Liver (tissue), 9 donors: Measurements from ENCODE around the gene GPR107. TPM values are rescaled to one million over a fixed set of nuclear protein-coding genes. Genes with fewer than 3 reads are reported as not detected.
A peak's percentile ranks its signal among the peaks of the same experiment; 100 is the strongest.
"Not testable (repeated sequence)": the region's sequence is repeated elsewhere in the genome, so short reads cannot be mapped to it uniquely, and the experiment has no call there.

Source experiments
- DNase-seq: peaks from one replicate; pipeline ENCODE4 v3.0.0-alpha.2; 2017; ENCODE audit warnings: low spot score
- H3K27ac ChIP-seq, 2 donors: one replicate each; pipeline ENCODE4 v1.7.0; 2013; ENCODE audit warnings: inconsistent platforms in 2 of 2, low read length in 2 of 2, control low read depth in 1 of 2, low read depth in 1 of 2, mild to moderate bottlenecking in 1 of 2
- H3K27me3 ChIP-seq, 4 donors: one replicate each; pipeline versions ENCODE4 v1.6.1 to v1.7.0; 2013; ENCODE audit warnings: low read length in 3 of 4, inconsistent platforms in 1 of 4, mild to moderate bottlenecking in 1 of 4, moderate library complexity in 1 of 4; ENCODE audit not compliant: control insufficient read depth in 4 of 4, insufficient read depth in 4 of 4
- H3K36me3 ChIP-seq, 4 donors: one replicate each; pipeline versions ENCODE4 v1.6.1 to v1.7.0; 2013; ENCODE audit warnings: low read length in 3 of 4, mild to moderate bottlenecking in 3 of 4, low read depth in 1 of 4, moderate library complexity in 1 of 4; ENCODE audit not compliant: control insufficient read depth in 4 of 4, insufficient read depth in 3 of 4
- H3K4me1 ChIP-seq, 4 donors: one replicate each; pipeline versions ENCODE4 v1.6.1 to v1.7.0; 2013; ENCODE audit warnings: low read length in 3 of 4, mild to moderate bottlenecking in 3 of 4, moderate library complexity in 1 of 4; ENCODE audit not compliant: control insufficient read depth in 4 of 4, insufficient read depth in 4 of 4
- H3K4me3 ChIP-seq, 3 donors: one replicate each; pipeline versions ENCODE4 v1.6.1 to v1.7.0; 2013; ENCODE audit warnings: low read length in 3 of 3, control low read depth in 1 of 3, low read depth in 1 of 3, mild to moderate bottlenecking in 1 of 3
- H3K9ac ChIP-seq, 2 donors: one replicate each; pipeline ENCODE4 v1.7.0; 2013; ENCODE audit warnings: low read length in 2 of 2, mild to moderate bottlenecking in 2 of 2, moderate library complexity in 2 of 2, control low read depth in 1 of 2, low read depth in 1 of 2
- H3K9me3 ChIP-seq, 4 donors: one replicate each; pipeline versions ENCODE4 v1.6.1 to v1.7.0; 2013; ENCODE audit warnings: low read length in 3 of 4; ENCODE audit not compliant: control insufficient read depth in 4 of 4
- EGR1 ChIP-seq, 2 donors: IDR thresholded peaks; 2 replicates each; pipeline ENCODE4 v1.6.1; 2016 to 2018; ENCODE audit warnings: antibody characterized with exemption in 2 of 2, low read depth in 2 of 2
- FOXA1 ChIP-seq: IDR thresholded peaks from 2 replicates; pipeline ENCODE4 v1.6.1; 2016; ENCODE audit warnings: antibody characterized with exemption
- FOXA2 ChIP-seq: IDR thresholded peaks from 2 replicates; pipeline ENCODE4 v1.6.1; 2016; ENCODE audit warnings: antibody characterized with exemption
- GABPA ChIP-seq, 2 donors: IDR thresholded peaks in 1 of 2; conservative IDR thresholded peaks in 1 of 2; 2 replicates each; pipeline ENCODE4 v1.6.1; 2016; ENCODE audit warnings: antibody characterized with exemption in 2 of 2, mild to moderate bottlenecking in 1 of 2, moderate library complexity in 1 of 2
- HNF4A ChIP-seq, 2 donors: conservative IDR thresholded peaks; 2 replicates each; pipeline ENCODE4 v1.6.1; 2016; ENCODE audit warnings: antibody characterized with exemption in 2 of 2, mild to moderate bottlenecking in 2 of 2
- HNF4G ChIP-seq: IDR thresholded peaks from 2 replicates; pipeline ENCODE4 v1.6.1; 2016; ENCODE audit warnings: antibody characterized with exemption
- NR2F2 ChIP-seq: IDR thresholded peaks from 2 replicates; pipeline ENCODE4 v1.6.1; 2016; ENCODE audit warnings: antibody characterized with exemption
- RAD21 ChIP-seq, 2 donors: IDR thresholded peaks; 2 replicates each; pipeline ENCODE4 v1.6.1; 2016; ENCODE audit warnings: antibody characterized with exemption in 2 of 2, mild to moderate bottlenecking in 2 of 2
- SP1 ChIP-seq: IDR thresholded peaks from 2 replicates; pipeline ENCODE4 v1.6.1; 2018; ENCODE audit warnings: antibody characterized with exemption, mild to moderate bottlenecking
- YY1 ChIP-seq: IDR thresholded peaks from 2 replicates; pipeline ENCODE4 v1.6.1; 2016; ENCODE audit warnings: antibody characterized with exemption, mild to moderate bottlenecking
- WGBS: extraction: QIAGEN DNeasy Blood & Tissue Kit; methylation state at CpG from one replicate; pipeline ENCODE4 v1.1.7; 2013; 5-methylcytosine and 5-hydroxymethylcytosine counted together
- polyA plus RNA-seq, 2 donors: library from polyadenylated mRNA; stranded (reverse) in 1 of 2; unstranded in 1 of 2; fragments of 200-250 nt in 1 of 2; fragments of >200 nt in 1 of 2; fragmentation: Nextera tagmentation in 1 of 2; extraction: Ambion mirVana in 1 of 2; gene quantifications; one replicate each; pipeline versions ENCODE4 v1.2.1 to v1.2.3, GENCODE V29; 2013 to 2015
- total RNA-seq, 2 donors: library from RNA; depleted of rRNA; stranded (reverse); fragments of >200 nt; gene quantifications; one replicate each; pipeline ENCODE4 v1.2.3, GENCODE V29; 2014
- TF ChIP-seq, protein P1 (sequence below): fragments of 150-350 bp; IDR thresholded peaks from 2 replicates; pipeline ENCODE4 v1.5.1; 2017; ENCODE audit warnings: improper control_type of control experiment, low read depth, low read length; ENCODE audit not compliant: missing input control
- TF ChIP-seq, protein P2 (sequence below): IDR thresholded peaks from 2 replicates; pipeline ENCODE4 v1.6.1; 2016; ENCODE audit warnings: antibody characterized with exemption
- TF ChIP-seq, protein P3 (sequence below): IDR thresholded peaks from 2 replicates; pipeline ENCODE4 v1.6.1; 2016; ENCODE audit warnings: antibody characterized with exemption
- TF ChIP-seq, protein P4 (sequence below): IDR thresholded peaks from 2 replicates; pipeline ENCODE4 v1.6.1; 2016; ENCODE audit warnings: antibody characterized with exemption
- donor health status: healthy.
- donor health status: healthy.
- donor health status: healthy.
- donor health status: healthy.
- donor health status: healthy.

The GPR107 gene
- total RNA-seq: 10 to 100 TPM; 11.1 to 17.2 TPM
- 10 to 100 TPM in 1 of 2 donors, 1 to 10 TPM in 1; 3.8 to 11.6 TPM for polyA plus RNA-seq

DNA sequence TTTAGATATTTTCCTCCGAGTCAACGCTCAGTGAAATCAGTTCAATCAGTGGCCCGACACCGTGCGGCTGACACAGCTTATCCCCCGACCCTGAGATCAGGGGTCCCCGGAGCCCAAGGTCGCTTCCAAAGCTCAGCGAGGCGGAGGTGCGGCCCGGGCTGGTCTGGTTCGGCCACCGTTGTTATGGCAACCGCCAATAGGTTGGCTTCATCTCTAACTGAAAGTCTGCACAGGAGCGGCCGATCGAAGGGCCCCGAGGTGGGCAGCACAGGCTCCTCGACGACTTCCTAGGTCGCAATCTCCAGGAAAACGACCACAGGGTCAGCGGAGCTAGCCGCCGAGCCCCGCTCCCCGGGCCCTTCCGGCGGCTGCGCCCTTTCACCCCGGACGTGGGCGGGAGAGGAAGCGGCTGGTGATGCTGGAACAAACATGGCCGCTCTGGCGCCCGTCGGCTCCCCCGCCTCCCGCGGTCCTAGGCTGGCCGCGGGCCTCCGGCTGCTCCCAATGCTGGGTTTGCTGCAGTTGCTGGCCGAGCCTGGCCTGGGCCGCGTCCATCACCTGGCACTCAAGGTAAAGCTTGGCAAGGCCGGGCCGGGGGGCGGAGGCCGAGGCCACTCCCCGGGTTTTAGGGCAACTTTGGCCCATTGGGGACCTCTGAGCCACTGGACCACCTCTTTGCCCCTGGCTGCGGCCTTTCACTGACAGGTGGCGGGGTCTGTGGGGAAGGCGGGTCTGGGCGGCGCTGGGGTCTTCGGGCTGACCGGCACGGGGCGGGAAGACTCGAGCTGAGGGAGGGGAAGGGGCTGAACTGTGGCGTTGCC is at the start of gene GPR107:
TSS of gene GPR107 (plus strand) at position 403 of the 821 bp plus-strand sequence. CDS start at position 430, 27 bp downstream.
- under 1% methylated on average over 64 of the region's 64 CpGs for WGBS
- Histone ChIP-seq H3K27ac (peak within 1 kb of the TSS; percentile 82 to 93), H3K4me1 (peaks cover 8 to 20% (median 15%) of the 10 kb centered on the region in 4 donors)

DNA sequence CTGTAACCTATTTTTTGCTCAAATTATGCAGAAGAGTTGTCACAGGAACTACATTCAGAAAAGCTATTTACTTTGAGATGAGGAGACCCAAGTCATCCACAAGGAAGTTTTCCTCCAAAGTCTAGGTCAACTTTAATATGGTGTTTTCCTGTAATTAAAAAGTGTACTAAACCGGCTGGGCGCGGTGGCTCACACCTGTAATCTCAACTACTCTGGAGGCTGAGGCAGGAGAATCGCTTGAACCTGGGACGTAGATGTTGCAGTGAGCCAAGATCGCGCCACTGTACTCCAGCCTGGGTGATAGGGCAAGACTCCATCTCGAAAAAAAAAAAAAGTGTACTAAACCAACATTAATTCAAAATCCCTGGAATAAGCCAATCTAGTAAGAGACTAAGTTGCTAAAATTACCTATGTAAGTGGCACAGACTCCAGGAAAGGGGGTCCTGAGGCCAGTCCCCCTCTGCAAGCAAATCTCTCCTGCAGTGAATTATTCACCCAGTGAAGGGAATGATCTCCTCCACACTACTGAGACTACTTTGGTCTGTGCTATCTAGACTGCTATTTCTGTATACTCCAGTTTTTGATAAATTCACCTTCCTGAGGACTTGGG is 49.7 kb upstream of the GPR107 start:
- Histone ChIP-seq H3K4me1 (peaks cover 3 to 11% (median 11%) of the 10 kb centered on the region in 4 donors), H3K4me3 (no peak overlapping the region), H3K27ac (no peak overlapping the region), H3K36me3 (no peaks in the 10 kb centered on the region), H3K9ac (no peak overlapping the region), H3K9me3 (no peaks in the 10 kb centered on the region), H3K27me3 (no peaks in the 10 kb centered on the region)
- TF ChIP-seq RAD21 (IDR thresholded peaks at IDR 0.05) (no peak), NR2F2 (no peak), FOXA2 (no peak), GABPA (IDR thresholded peaks at IDR 0.05 in 1 of 2, conservative IDR thresholded peaks at IDR 0.05 in 1 of 2) (no peak), HNF4G (no peak), HNF4A (conservative IDR thresholded peaks at IDR 0.05) (no peak), SP1 (no peak), EGR1 (IDR thresholded peaks at IDR 0.05; ENCODE audit: low read depth in 2 of 2) (no peak), FOXA1 (no peak)
- TF ChIP-seq, protein P1, sequence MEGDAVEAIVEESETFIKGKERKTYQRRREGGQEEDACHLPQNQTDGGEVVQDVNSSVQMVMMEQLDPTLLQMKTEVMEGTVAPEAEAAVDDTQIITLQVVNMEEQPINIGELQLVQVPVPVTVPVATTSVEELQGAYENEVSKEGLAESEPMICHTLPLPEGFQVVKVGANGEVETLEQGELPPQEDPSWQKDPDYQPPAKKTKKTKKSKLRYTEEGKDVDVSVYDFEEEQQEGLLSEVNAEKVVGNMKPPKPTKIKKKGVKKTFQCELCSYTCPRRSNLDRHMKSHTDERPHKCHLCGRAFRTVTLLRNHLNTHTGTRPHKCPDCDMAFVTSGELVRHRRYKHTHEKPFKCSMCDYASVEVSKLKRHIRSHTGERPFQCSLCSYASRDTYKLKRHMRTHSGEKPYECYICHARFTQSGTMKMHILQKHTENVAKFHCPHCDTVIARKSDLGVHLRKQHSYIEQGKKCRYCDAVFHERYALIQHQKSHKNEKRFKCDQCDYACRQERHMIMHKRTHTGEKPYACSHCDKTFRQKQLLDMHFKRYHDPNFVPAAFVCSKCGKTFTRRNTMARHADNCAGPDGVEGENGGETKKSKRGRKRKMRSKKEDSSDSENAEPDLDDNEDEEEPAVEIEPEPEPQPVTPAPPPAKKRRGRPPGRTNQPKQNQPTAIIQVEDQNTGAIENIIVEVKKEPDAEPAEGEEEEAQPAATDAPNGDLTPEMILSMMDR: no peak
- TF ChIP-seq, protein P2, sequence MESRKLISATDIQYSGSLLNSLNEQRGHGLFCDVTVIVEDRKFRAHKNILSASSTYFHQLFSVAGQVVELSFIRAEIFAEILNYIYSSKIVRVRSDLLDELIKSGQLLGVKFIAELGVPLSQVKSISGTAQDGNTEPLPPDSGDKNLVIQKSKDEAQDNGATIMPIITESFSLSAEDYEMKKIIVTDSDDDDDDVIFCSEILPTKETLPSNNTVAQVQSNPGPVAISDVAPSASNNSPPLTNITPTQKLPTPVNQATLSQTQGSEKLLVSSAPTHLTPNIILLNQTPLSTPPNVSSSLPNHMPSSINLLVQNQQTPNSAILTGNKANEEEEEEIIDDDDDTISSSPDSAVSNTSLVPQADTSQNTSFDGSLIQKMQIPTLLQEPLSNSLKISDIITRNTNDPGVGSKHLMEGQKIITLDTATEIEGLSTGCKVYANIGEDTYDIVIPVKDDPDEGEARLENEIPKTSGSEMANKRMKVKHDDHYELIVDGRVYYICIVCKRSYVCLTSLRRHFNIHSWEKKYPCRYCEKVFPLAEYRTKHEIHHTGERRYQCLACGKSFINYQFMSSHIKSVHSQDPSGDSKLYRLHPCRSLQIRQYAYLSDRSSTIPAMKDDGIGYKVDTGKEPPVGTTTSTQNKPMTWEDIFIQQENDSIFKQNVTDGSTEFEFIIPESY: no peak
- TF ChIP-seq, protein P3, sequence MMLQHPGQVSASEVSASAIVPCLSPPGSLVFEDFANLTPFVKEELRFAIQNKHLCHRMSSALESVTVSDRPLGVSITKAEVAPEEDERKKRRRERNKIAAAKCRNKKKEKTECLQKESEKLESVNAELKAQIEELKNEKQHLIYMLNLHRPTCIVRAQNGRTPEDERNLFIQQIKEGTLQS: no peak
- TF ChIP-seq, protein P4, sequence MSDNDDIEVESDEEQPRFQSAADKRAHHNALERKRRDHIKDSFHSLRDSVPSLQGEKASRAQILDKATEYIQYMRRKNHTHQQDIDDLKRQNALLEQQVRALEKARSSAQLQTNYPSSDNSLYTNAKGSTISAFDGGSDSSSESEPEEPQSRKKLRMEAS: no peak
- WGBS: 78% methylated on average over 8 of the region's 8 CpGs
- DNase-seq: no peak

More for the DNA sequence above, at the start of gene GPR107:
- TF ChIP-seq YY1: peak; percentile 98
- peak; percentile 28 for TF ChIP-seq SP1
- no peak for TF ChIP-seq FOXA1
- peak; percentile 46 to 89 for TF ChIP-seq GABPA (IDR thresholded peaks at IDR 0.05 in 1 of 2, conservative IDR thresholded peaks at IDR 0.05 in 1 of 2)
- peak; percentile 90 to 95 for TF ChIP-seq EGR1 (IDR thresholded peaks at IDR 0.05; ENCODE audit: low read depth in 2 of 2)
- peak; percentile 54 to 64 for TF ChIP-seq RAD21 (IDR thresholded peaks at IDR 0.05)
- peak; percentile 90 for TF ChIP-seq NR2F2
- no peak for TF ChIP-seq HNF4G
- peak; percentile 24 to 26 for TF ChIP-seq HNF4A (conservative IDR thresholded peaks at IDR 0.05)
- TF ChIP-seq, protein P4: no peak
- Histone ChIP-seq H3K9ac (peak within 1 kb of the TSS; percentile 68 to 94), H3K36me3 (peaks cover 0 to 3% (median 0%) of the 10 kb centered on the region in 4 donors), H3K27me3 (no peaks in the 10 kb centered on the region), H3K9me3 (no peaks in the 10 kb centered on the region), H3K4me3 (peak within 1 kb of the TSS; percentile 85 to 99 (median 91))
- peak; percentile 78 for DNase-seq

DNA sequence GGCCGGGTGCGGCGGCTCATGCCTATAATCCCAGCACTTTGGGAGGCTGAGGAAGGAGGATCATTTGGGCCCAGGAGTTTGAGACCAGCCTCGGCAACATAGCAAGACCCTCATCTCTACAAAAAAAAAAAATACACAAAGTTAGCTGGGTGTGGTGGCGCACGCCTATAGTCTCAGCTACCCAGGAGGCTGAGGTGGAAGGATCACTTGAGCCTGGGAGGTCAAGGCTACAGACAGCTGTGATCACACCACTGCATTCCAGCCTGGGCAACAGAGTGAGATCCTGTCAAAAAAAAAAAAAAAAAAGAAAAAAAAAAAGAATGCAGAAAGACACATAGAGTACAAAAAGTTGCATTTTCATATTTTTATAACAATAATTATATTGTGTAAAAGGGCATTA is 46.8 kb upstream of the GPR107 start:
- not testable (repeated sequence) for DNase-seq, H3K27me3 ChIP-seq
- WGBS: 95% methylated on average over 6 of the region's 6 CpGs

More for the DNA sequence above, 46.8 kb upstream of the GPR107 start:
- peaks cover 4 to 12% (median 11%) of the 10 kb centered on the region in 4 donors for H3K4me1 ChIP-seq
- H3K9ac ChIP-seq, H3K9me3 ChIP-seq, H3K4me3 ChIP-seq, H3K27ac ChIP-seq, H3K36me3 ChIP-seq: not testable (repeated sequence)
